GM19463 (cell line): ENCODE results near the gene NLGN4X.
"Not testable (repeated sequence)": the region's sequence is repeated elsewhere in the genome, so short reads cannot be mapped to it uniquely, and the experiment has no call there.

Experiments
- ATAC-seq: cut with Tn5 transposase; IDR thresholded peaks from one replicate; pipeline ENCODE4 v1.9.1; 2021; ENCODE audit warnings: mild to moderate bottlenecking, moderate library complexity; ENCODE audit not compliant: unreplicated experiment

NLGN4X gene

GRCh38 chrX:6015423-6015822 is 213.2 kb downstream of the NLGN4X start:
- ATAC-seq = no peak

GRCh38 chrX:6012357-6012756 is 216.3 kb downstream of the NLGN4X start:
- ATAC-seq = no peak

GRCh38 chrX:6005856-6006255 is 222.8 kb downstream of the NLGN4X start:
- no peak for ATAC-seq

GRCh38 chrX:6004529-6004928 is 224.1 kb downstream of the NLGN4X start:
- no peak for ATAC-seq

GRCh38 chrX:6002056-6002455 is 226.6 kb downstream of the NLGN4X start:
- ATAC-seq = no peak

- no peak for ATAC-seq
Observed at GRCh38 chrX:5998901-5999300, 229.8 kb downstream of the NLGN4X start.

GRCh38 chrX:5998456-5998855 is 230.2 kb downstream of the NLGN4X start:
- ATAC-seq = no peak

- no peak for ATAC-seq
Observed at GRCh38 chrX:5991393-5991792, 237.3 kb downstream of the NLGN4X start.

GRCh38 chrX:5979338-5979737 is 249.3 kb downstream of the NLGN4X start:
- no peak for ATAC-seq

GRCh38 chrX:5976332-5976731 is 252.3 kb downstream of the NLGN4X start:
- ATAC-seq = no peak

GRCh38 chrX:5971300-5971699 is 257.4 kb downstream of the NLGN4X start:
- ATAC-seq = no peak

GRCh38 chrX:5965406-5965805 is 263.3 kb downstream of the NLGN4X start:
- ATAC-seq = no peak

- ATAC-seq = no peak
Observed at GRCh38 chrX:5959286-5959685, 269.4 kb downstream of the NLGN4X start.

- ATAC-seq = no peak
Observed at GRCh38 chrX:5958523-5958922, 270.1 kb downstream of the NLGN4X start.

GRCh38 chrX:5957506-5957905 is 271.2 kb downstream of the NLGN4X start:
- ATAC-seq = no peak

- ATAC-seq = no peak
Observed at GRCh38 chrX:5936438-5936837, 292.2 kb downstream of the NLGN4X start.

GRCh38 chrX:5928224-5928623 is 300.4 kb downstream of the NLGN4X start:
- no peak for ATAC-seq

- ATAC-seq = no peak
Observed at GRCh38 chrX:5916945-5917344, 311.7 kb downstream of the NLGN4X start.

GRCh38 chrX:5915783-5916182 is 312.9 kb downstream of the NLGN4X start:
- ATAC-seq = no peak

GRCh38 chrX:5907207-5907606 is 321.5 kb downstream of the NLGN4X start:
- no peak for ATAC-seq

GRCh38 chrX:5903586-5904190 is 325.0 kb downstream of the NLGN4X start:
- not testable (repeated sequence) for ATAC-seq

- ATAC-seq = no peak
Observed at GRCh38 chrX:5898463-5898862, 330.2 kb downstream of the NLGN4X start.

- no peak for ATAC-seq
Observed at GRCh38 chrX:5891378-5891777, 337.3 kb downstream of the NLGN4X start.
